ENCODE measurements around the gene AVP. TPM values are rescaled to one million over a fixed set of nuclear protein-coding genes. Genes with fewer than 3 reads are reported as not detected.

Gene AVP
- total and polyA plus RNA-seq, 2 of the 13 experiments (the other 11 are each of a cell fraction or from before 2014, with no cell fraction given): 0.12 TPM; not detected in 1

GRCh38 chr20:3045042-3045815 is 39.3 kb downstream of the AVP start (continued):
- no peak for TF ChIP-seq KDM2A (CRISPR knock-in tag; IDR thresholded peaks at IDR 0.05; ENCODE audit: borderline replicate concordance, low read depth)
- TF ChIP-seq ZMYM4 (CRISPR knock-in tag; IDR thresholded peaks at IDR 0.05): no peak
- no peak for TF ChIP-seq FOXC1 (CRISPR knock-in tag; IDR thresholded peaks at IDR 0.05; ENCODE audit: borderline replicate concordance)
- TF ChIP-seq MEIS1 (CRISPR knock-in tag; IDR thresholded peaks at IDR 0.05; ENCODE audit: borderline replicate concordance): no peak; the same call in 1 of the 2 replicates
- 0 out of 2 replicates have a peak, but pooled peaks have one; percentile 7 for TF ChIP-seq MIER3 (CRISPR knock-in tag; IDR thresholded peaks at IDR 0.05; ENCODE audit: borderline replicate concordance)
- peak; percentile 49 for TF ChIP-seq TMF1 (CRISPR knock-in tag; IDR thresholded peaks at IDR 0.05; ENCODE audit: low read depth)
- no peak for TF ChIP-seq ZFP91 (CRISPR knock-in tag; IDR thresholded peaks at IDR 0.05; ENCODE audit: borderline replicate concordance)
- TF ChIP-seq NCOR1 (IDR thresholded peaks at IDR 0.05; ENCODE audit: borderline replicate concordance, low read length): peak; percentile 36; the same call in 1 of the 2 replicates
- peak; percentile 16; the same call in 1 of the 2 replicates for TF ChIP-seq RBAK (CRISPR knock-in tag; IDR thresholded peaks at IDR 0.05)
- TF ChIP-seq, protein P1, sequence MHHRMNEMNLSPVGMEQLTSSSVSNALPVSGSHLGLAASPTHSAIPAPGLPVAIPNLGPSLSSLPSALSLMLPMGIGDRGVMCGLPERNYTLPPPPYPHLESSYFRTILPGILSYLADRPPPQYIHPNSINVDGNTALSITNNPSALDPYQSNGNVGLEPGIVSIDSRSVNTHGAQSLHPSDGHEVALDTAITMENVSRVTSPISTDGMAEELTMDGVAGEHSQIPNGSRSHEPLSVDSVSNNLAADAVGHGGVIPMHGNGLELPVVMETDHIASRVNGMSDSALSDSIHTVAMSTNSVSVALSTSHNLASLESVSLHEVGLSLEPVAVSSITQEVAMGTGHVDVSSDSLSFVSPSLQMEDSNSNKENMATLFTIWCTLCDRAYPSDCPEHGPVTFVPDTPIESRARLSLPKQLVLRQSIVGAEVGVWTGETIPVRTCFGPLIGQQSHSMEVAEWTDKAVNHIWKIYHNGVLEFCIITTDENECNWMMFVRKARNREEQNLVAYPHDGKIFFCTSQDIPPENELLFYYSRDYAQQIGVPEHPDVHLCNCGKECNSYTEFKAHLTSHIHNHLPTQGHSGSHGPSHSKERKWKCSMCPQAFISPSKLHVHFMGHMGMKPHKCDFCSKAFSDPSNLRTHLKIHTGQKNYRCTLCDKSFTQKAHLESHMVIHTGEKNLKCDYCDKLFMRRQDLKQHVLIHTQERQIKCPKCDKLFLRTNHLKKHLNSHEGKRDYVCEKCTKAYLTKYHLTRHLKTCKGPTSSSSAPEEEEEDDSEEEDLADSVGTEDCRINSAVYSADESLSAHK (CRISPR knock-in tag; IDR thresholded peaks at IDR 0.05; ENCODE audit: borderline replicate concordance): no peak
- TF ChIP-seq MZF1 (CRISPR knock-in tag; IDR thresholded peaks at IDR 0.05; ENCODE audit: borderline replicate concordance): peak; percentile 70; the same call in 1 of the 2 replicates
- no peak for TF ChIP-seq ZNF333 (CRISPR knock-in tag; IDR thresholded peaks at IDR 0.05; ENCODE audit: borderline replicate concordance)
- TF ChIP-seq, protein P2, sequence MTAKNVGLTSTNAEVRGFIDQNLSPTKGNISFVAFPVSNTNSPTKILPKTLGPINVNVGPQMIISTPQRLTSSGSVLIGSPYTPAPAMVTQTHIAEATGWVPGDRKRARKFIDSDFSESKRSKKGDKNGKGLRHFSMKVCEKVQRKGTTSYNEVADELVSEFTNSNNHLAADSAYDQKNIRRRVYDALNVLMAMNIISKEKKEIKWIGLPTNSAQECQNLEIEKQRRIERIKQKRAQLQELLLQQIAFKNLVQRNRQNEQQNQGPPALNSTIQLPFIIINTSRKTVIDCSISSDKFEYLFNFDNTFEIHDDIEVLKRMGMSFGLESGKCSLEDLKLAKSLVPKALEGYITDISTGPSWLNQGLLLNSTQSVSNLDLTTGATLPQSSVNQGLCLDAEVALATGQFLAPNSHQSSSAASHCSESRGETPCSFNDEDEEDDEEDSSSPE (CRISPR knock-in tag; IDR thresholded peaks at IDR 0.05): no peak
- no peak for TF ChIP-seq ZNF12 (CRISPR knock-in tag; IDR thresholded peaks at IDR 0.05)
- peak; percentile 9; the same call in 1 of the 2 replicates for TF ChIP-seq SIX4 (CRISPR knock-in tag; IDR thresholded peaks at IDR 0.05)

All from HepG2 (cell line).